ENCODE results near the gene NPM1. TPM values are rescaled to one million over a fixed set of nuclear protein-coding genes. Genes with fewer than 3 reads are reported as not detected.

Gene NPM1
- total and polyA plus RNA-seq, 2 of the 13 experiments (the other 11 are each of a cell fraction or from before 2014, with no cell fraction given), result 2,047 to 3,353 TPM

DNA sequence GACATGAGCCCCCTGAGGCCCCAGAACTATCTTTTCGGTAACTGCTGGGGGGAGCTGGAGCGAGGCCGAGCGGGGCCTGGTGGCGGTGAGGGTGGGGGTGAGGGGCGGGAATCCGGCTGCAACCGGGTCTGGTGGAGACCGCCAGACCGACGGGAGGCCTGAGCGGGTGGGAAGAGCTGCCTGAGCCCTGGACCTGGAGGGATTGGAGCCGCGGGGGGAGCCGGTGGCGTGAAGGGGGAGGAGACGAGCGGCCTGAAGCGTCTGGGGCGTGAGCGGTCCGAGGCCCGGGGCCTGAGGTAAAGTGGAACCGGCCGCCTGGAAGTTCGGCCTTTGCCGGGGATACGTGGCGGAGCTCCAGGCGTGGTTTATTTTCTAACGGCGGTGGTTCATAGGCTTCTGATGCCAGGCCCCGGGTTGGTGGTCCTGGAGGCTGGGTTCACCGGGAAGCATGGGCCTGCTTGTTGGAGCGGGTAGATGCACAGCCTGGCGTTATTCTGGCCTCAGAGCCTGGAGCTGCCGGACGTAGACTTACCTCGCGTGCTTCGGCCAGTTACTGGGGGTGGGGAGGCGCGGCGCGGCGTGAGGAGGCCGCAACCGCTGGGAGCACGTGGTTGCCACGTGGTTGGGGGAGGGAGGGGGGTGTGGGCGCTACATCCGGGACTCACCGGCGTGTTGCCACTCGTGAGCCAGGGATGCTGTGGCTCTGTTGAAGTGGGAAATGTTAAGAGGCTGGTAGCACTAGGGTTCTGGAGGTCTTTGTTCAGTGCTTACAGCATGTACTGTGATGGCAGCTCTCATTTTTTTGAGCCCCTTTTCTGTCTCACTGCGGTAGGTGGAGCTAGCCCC lies 544 bp downstream of the NPM1 start (continued):
- peak; percentile 51 for TF ChIP-seq THRA (CRISPR knock-in tag; IDR thresholded peaks at IDR 0.05; ENCODE audit: borderline replicate concordance)
- peak; percentile 62 for TF ChIP-seq BORCS8-MEF2B (CRISPR knock-in tag; IDR thresholded peaks at IDR 0.05)
- TF ChIP-seq STAT6 (CRISPR knock-in tag; IDR thresholded peaks at IDR 0.05; ENCODE audit: borderline replicate concordance), result no peak
- TF ChIP-seq JUN (CRISPR knock-in tag; IDR thresholded peaks at IDR 0.05), result no peak
- TF ChIP-seq, protein P1, sequence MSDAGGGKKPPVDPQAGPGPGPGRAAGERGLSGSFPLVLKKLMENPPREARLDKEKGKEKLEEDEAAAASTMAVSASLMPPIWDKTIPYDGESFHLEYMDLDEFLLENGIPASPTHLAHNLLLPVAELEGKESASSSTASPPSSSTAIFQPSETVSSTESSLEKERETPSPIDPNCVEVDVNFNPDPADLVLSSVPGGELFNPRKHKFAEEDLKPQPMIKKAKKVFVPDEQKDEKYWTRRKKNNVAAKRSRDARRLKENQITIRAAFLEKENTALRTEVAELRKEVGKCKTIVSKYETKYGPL (CRISPR knock-in tag; IDR thresholded peaks at IDR 0.05), result peak; percentile 18; the same call in 1 of the 2 replicates
- TF ChIP-seq ZNF251 (CRISPR knock-in tag; IDR thresholded peaks at IDR 0.05), result peak; percentile 82
- TF ChIP-seq ZNF589 (CRISPR knock-in tag; conservative IDR thresholded peaks at IDR 0.05), result peak; percentile 67; the same call in 1 of the 2 replicates
- TF ChIP-seq ZMYM2 (CRISPR knock-in tag; IDR thresholded peaks at IDR 0.05), result 0 out of 2 replicates have a peak, but pooled peaks have one; percentile 16
- TF ChIP-seq ZFY (CRISPR knock-in tag; IDR thresholded peaks at IDR 0.05), result peak; percentile 84
- TF ChIP-seq, protein P2, sequence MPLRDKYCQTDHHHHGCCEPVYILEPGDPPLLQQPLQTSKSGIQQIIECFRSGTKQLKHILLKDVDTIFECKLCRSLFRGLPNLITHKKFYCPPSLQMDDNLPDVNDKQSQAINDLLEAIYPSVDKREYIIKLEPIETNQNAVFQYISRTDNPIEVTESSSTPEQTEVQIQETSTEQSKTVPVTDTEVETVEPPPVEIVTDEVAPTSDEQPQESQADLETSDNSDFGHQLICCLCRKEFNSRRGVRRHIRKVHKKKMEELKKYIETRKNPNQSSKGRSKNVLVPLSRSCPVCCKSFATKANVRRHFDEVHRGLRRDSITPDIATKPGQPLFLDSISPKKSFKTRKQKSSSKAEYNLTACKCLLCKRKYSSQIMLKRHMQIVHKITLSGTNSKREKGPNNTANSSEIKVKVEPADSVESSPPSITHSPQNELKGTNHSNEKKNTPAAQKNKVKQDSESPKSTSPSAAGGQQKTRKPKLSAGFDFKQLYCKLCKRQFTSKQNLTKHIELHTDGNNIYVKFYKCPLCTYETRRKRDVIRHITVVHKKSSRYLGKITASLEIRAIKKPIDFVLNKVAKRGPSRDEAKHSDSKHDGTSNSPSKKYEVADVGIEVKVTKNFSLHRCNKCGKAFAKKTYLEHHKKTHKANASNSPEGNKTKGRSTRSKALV (CRISPR knock-in tag; IDR thresholded peaks at IDR 0.05), result 0 out of 2 replicates have a peak, but pooled peaks have one; percentile 21
- peak; percentile 79; the same call in 1 of the 2 replicates for TF ChIP-seq ZNF275 (CRISPR knock-in tag; IDR thresholded peaks at IDR 0.05; ENCODE audit: borderline replicate concordance)
- peak; percentile 91 for TF ChIP-seq ZMAT3 (CRISPR knock-in tag; conservative IDR thresholded peaks at IDR 0.05)
- peak; percentile 58; the same call in 1 of the 2 replicates for TF ChIP-seq RFXANK (CRISPR knock-in tag; IDR thresholded peaks at IDR 0.05)
- 0 out of 2 replicates have a peak, but pooled peaks have one; percentile 19 for TF ChIP-seq PAF1 (CRISPR knock-in tag; IDR thresholded peaks at IDR 0.05)
- no peak; the same call in 1 of the 2 replicates for TF ChIP-seq NKX3-1 (CRISPR knock-in tag; IDR thresholded peaks at IDR 0.05)
- TF ChIP-seq ZNF230 (CRISPR knock-in tag; IDR thresholded peaks at IDR 0.05), result peak; percentile 33; the same call in 1 of the 2 replicates
- peak; percentile 51; the same call in 1 of the 2 replicates for TF ChIP-seq ZMYM4 (CRISPR knock-in tag; IDR thresholded peaks at IDR 0.05)
- peak; percentile 89; the same call in 1 of the 2 replicates for TF ChIP-seq IRF9 (CRISPR knock-in tag; IDR thresholded peaks at IDR 0.05; ENCODE audit: borderline replicate concordance)
- TF ChIP-seq ZNF207 (IDR thresholded peaks at IDR 0.05; ENCODE audit: borderline replicate concordance), result no peak
- TF ChIP-seq PHF8 (CRISPR knock-in tag; IDR thresholded peaks at IDR 0.05), result peak; percentile 62

Data from HepG2 (cell line).